Activated naive CD4-positive, alpha-beta T cell treated with anti-CD3 and anti-CD28 coated beads, Interleukin-2, amount 50 U/mL, for 72 hours (primary cell): ENCODE measurements around the gene SULT1A3. TPM values are rescaled to one million over a fixed set of nuclear protein-coding genes. Genes with fewer than 3 reads are reported as not detected.
A peak's percentile ranks its signal among the peaks of the same experiment; 100 is the strongest.
"Not testable (repeated sequence)": the region's sequence is repeated elsewhere in the genome, so short reads cannot be mapped to it uniquely, and the experiment has no call there.

Experiments used
- ATAC-seq, 2 donors: fragments of 150-1000 bp; cut with Tn5 transposase; 2 replicates each; pipeline ENCODE4 v1.10.0; 2021; ENCODE audit warnings: mild to moderate bottlenecking in 2 of 2, moderate library complexity in 2 of 2
- DNase-seq, 2 donors: peaks; one replicate each; pipeline ENCODE4 v3.0.0; 2021 to 2022; ENCODE audit warnings: low spot score in 2 of 2
- H3K27ac Mint-ChIP-seq, 2 donors: one replicate each; pipeline ENCODE4 v1.8.0; 2022; ENCODE audit warnings: mild to moderate bottlenecking in 2 of 2, mixed read lengths in 2 of 2
- H3K36me3 Mint-ChIP-seq, 2 donors: one replicate each; pipeline ENCODE4 v1.8.0; 2022; ENCODE audit warnings: mixed read lengths in 2 of 2
- H3K9me3 Mint-ChIP-seq, 2 donors: one replicate each; pipeline ENCODE4 v1.8.0; 2022; ENCODE audit warnings: mixed read lengths in 2 of 2
- total RNA-seq, 2 donors: library from RNA; stranded (reverse); gene quantifications; one replicate each; pipeline ENCODE4 v1.2.3, GENCODE V29; 2022

Gene SULT1A3
- total RNA-seq, 2 donors from 2014 or later = 18.0 to 31.9 TPM

GRCh38 chr16:30184096-30184890 lies 14.8 kb upstream of the SULT1A3 start:
- peaks cover 36 to 38% of the 10 kb centered on the region in 2 donors for H3K36me3 Mint-ChIP-seq
- H3K9me3 Mint-ChIP-seq = no peaks in the 10 kb centered on the region
- DNase-seq (peak; percentile 59 to 80), ATAC-seq (peak; percentile 17 to 19)
- peak overlapping the region; percentile 98 for H3K27ac Mint-ChIP-seq

GRCh38 chr16:30184891-30185682 lies 14.0 kb upstream of the SULT1A3 start:
- peak overlapping the region; percentile 98 for H3K27ac Mint-ChIP-seq
- DNase-seq = peak in 1 of 2 donors; percentile 20
- peaks cover 36 to 38% of the 10 kb centered on the region in 2 donors for H3K36me3 Mint-ChIP-seq
- H3K9me3 Mint-ChIP-seq = no peaks in the 10 kb centered on the region
- peak; percentile 9 to 23 for ATAC-seq

- H3K9me3 Mint-ChIP-seq = no peaks in the 10 kb centered on the region
- peak; percentile 48 to 54 for ATAC-seq
These were observed 13.2 kb upstream of the SULT1A3 start for GRCh38 chr16:30185683-30186421.

GRCh38 chr16:30186444-30186781 lies 12.6 kb upstream of the SULT1A3 start:
- Mint-ChIP-seq H3K36me3 (peaks cover 36 to 38% of the 10 kb centered on the region in 2 donors), H3K27ac (peak overlapping the region; percentile 94 to 98), H3K9me3 (no peaks in the 10 kb centered on the region)
- DNase-seq (no peak), ATAC-seq (peak in 1 of 2 donors; percentile 0)

More at GRCh38 chr16:30185683-30186421, 13.2 kb upstream of the SULT1A3 start:
- peak; percentile 77 to 89 for DNase-seq
- Mint-ChIP-seq H3K27ac (peak overlapping the region; percentile 92 to 98), H3K36me3 (peaks cover 36 to 38% of the 10 kb centered on the region in 2 donors)

GRCh38 chr16:30186782-30187555 lies 12.1 kb upstream of the SULT1A3 start:
- H3K9me3 Mint-ChIP-seq = no peaks in the 10 kb centered on the region
- peak overlapping the region; percentile 94 to 98 for H3K27ac Mint-ChIP-seq
- DNase-seq = peak; percentile 85 to 92
- peak; percentile 8 to 10 for ATAC-seq
- peaks cover 36 to 38% of the 10 kb centered on the region in 2 donors for H3K36me3 Mint-ChIP-seq

GRCh38 chr16:30187556-30187865 lies 11.5 kb upstream of the SULT1A3 start:
- H3K9me3 Mint-ChIP-seq = no peaks in the 10 kb centered on the region
- ATAC-seq (no peak), DNase-seq (no peak)
- H3K27ac Mint-ChIP-seq = peak overlapping the region; percentile 94 to 98
- peaks cover 36 to 38% of the 10 kb centered on the region in 2 donors for H3K36me3 Mint-ChIP-seq

- Mint-ChIP-seq H3K27ac (peak overlapping the region in 1 of 2 donors; percentile 98), H3K36me3 (peaks cover 36 to 38% of the 10 kb centered on the region in 2 donors), H3K9me3 (no peaks in the 10 kb centered on the region)
- ATAC-seq = no peak
- DNase-seq = peak in 1 of 2 donors; percentile 57
These were observed 11.0 kb upstream of the SULT1A3 start for GRCh38 chr16:30187971-30188561.

- peaks cover 13 to 15% of the 10 kb centered on the region in 2 donors for H3K36me3 Mint-ChIP-seq
- not testable (repeated sequence) for ATAC-seq, H3K27ac Mint-ChIP-seq, H3K9me3 Mint-ChIP-seq
- DNase-seq = peak in 1 of 2 donors; percentile 50
These were observed 7.9 kb upstream of the SULT1A3 start for GRCh38 chr16:30191158-30191557.

- H3K27ac Mint-ChIP-seq, DNase-seq, H3K36me3 Mint-ChIP-seq, H3K9me3 Mint-ChIP-seq: not testable (repeated sequence)
- peak; percentile 11 to 20 for ATAC-seq
These were observed 6.0 kb upstream of the SULT1A3 start for GRCh38 chr16:30193098-30193497.

GRCh38 chr16:30193615-30194014 lies 5.4 kb upstream of the SULT1A3 start, which contains the start of the genes BOLA2B and SLX1A:
Gene BOLA2B, minus strand, starts transcription at chr16:30193666. Its CDS starts 71 bp downstream, at chr16:30193595.
Gene SLX1A, plus strand, starts transcription at chr16:30193875. Its CDS starts 210 bp downstream, at chr16:30194085.
- peak; percentile 89 to 90 for ATAC-seq
- DNase-seq, H3K9me3 Mint-ChIP-seq, H3K27ac Mint-ChIP-seq, H3K36me3 Mint-ChIP-seq: not testable (repeated sequence)

GRCh38 chr16:30194172-30194925 lies 4.7 kb upstream of the SULT1A3 start:
- H3K36me3 Mint-ChIP-seq, H3K9me3 Mint-ChIP-seq, H3K27ac Mint-ChIP-seq: not testable (repeated sequence)
- peak in 1 of 2 donors; percentile 66 for DNase-seq
- ATAC-seq = peak; percentile 77 to 80

GRCh38 chr16:30197001-30197400 lies 2.1 kb upstream of the SULT1A3 start:
- DNase-seq, H3K36me3 Mint-ChIP-seq, H3K9me3 Mint-ChIP-seq, ATAC-seq, H3K27ac Mint-ChIP-seq: not testable (repeated sequence)

GRCh38 chr16:30199608-30200343 lies 721 bp downstream of the SULT1A3 start:
- not testable (repeated sequence) for DNase-seq, ATAC-seq, H3K36me3 Mint-ChIP-seq, H3K27ac Mint-ChIP-seq, H3K9me3 Mint-ChIP-seq

GRCh38 chr16:30205541-30206236 lies 6.6 kb downstream of the SULT1A3 start:
- not testable (repeated sequence) for H3K36me3 Mint-ChIP-seq, H3K9me3 Mint-ChIP-seq, H3K27ac Mint-ChIP-seq
- ATAC-seq (peak; percentile 40 to 68), DNase-seq (peak; percentile 15 to 54)
